HepG2 (cell line): ENCODE results near the gene IZUMO2. TPM values are rescaled to one million over a fixed set of nuclear protein-coding genes. Genes with fewer than 3 reads are reported as not detected.

Source experiments
- GABPA ChIP-seq, 2 experiments: IDR thresholded peaks; 2 replicates each; pipeline ENCODE4 v1.6.1; 2011 to 2016; ENCODE audit warnings: low read depth in 2 of 2, low read length in 1 of 2, missing biosample characterization in 1 of 2, missing genetic modification characterization in 1 of 2
- GABPB1 ChIP-seq: IDR thresholded peaks from 2 replicates; pipeline ENCODE4 v1.6.1; 2016; ENCODE audit warnings: mild to moderate bottlenecking, missing genetic modification reagents, moderate library complexity, missing compliant biosample characterization
- KDM2A ChIP-seq: sonication (generic); formaldehyde crosslinking; IDR thresholded peaks from 2 replicates; pipeline ENCODE4 v1.4.0; 2020; ENCODE audit warnings: low read depth, missing genetic modification reagents, borderline replicate concordance
- PRMT3 ChIP-seq: sonication (generic); formaldehyde crosslinking; IDR thresholded peaks from 2 replicates; pipeline ENCODE4 v1.8.1; 2022; ENCODE audit warnings: low read depth, mild to moderate bottlenecking, moderate library complexity, missing genetic modification reagents, borderline replicate concordance
- SAFB2 ChIP-seq: sonication (generic); formaldehyde crosslinking; IDR thresholded peaks from 2 replicates; pipeline ENCODE4 v1.5.1; 2020; ENCODE audit warnings: missing genetic modification reagents, low read depth, mild to moderate bottlenecking, borderline replicate concordance
- TFAP4 ChIP-seq: sonication (generic); IDR thresholded peaks from 2 replicates; pipeline ENCODE4 v1.6.1; 2016; ENCODE audit warnings: low read depth, borderline replicate concordance
- ZNF780A ChIP-seq: sonication (generic); formaldehyde crosslinking; IDR thresholded peaks from 2 replicates; pipeline ENCODE4 v1.8.0; 2022; ENCODE audit warnings: mild to moderate bottlenecking, missing genetic modification reagents, moderate library complexity
- ZSCAN20 ChIP-seq: sonication (generic); formaldehyde crosslinking; IDR thresholded peaks from 2 replicates; pipeline ENCODE4 v1.4.0; 2020; ENCODE audit warnings: missing genetic modification reagents, mild to moderate bottlenecking, borderline replicate concordance
- polyA plus RNA-seq, 8 experiments: library from polyadenylated mRNA; depleted of rRNA in 3 of 8; stranded (reverse) in 7 of 8; unstranded in 1 of 8; fragments of >200 nt; fragmentation: Illumina TruSeq in 4 of 8; extraction: Trizol in 4 of 8; gene quantifications; 2 replicates each; pipeline versions ENCODE4 v1.2.1 to v1.2.3, GENCODE V29; 2011 to 2016; ENCODE audit warnings: low read depth in 4 of 8, missing spikeins in 1 of 8, mixed read lengths in 1 of 8; ENCODE audit not compliant: insufficient read depth in 1 of 8
- total RNA-seq, 5 experiments: library from RNA; depleted of rRNA; stranded (reverse); fragments of >200 nt; fragmentation: Illumina TruSeq; extraction: Trizol; gene quantifications; 2 replicates each; pipeline ENCODE4 v1.2.3, GENCODE V29; 2016; ENCODE audit warnings: low read depth in 1 of 5
- TF ChIP-seq, protein P1 (sequence below): sonication (generic); formaldehyde crosslinking; IDR thresholded peaks from 2 replicates; pipeline ENCODE4 v1.4.0; 2020; ENCODE audit warnings: missing genetic modification reagents, mild to moderate bottlenecking, borderline replicate concordance
- TF ChIP-seq, protein P2 (sequence below): IDR thresholded peaks from 2 replicates; pipeline ENCODE4 v1.6.1; 2018; ENCODE audit warnings: missing genetic modification reagents
- TF ChIP-seq, protein P3 (sequence below): sonication (generic); formaldehyde crosslinking; IDR thresholded peaks from 2 replicates; pipeline ENCODE4; 2020; ENCODE audit warnings: missing genetic modification reagents, mild to moderate bottlenecking, borderline replicate concordance
- TF ChIP-seq, protein P4 (sequence below), 2 experiments: sonication (generic) in 1 of 2; formaldehyde crosslinking in 1 of 2; IDR thresholded peaks; 2 replicates each; pipeline versions ENCODE4 v1.5.1 to v1.6.1; 2011 to 2020; ENCODE audit warnings: borderline replicate concordance in 1 of 2, low read depth in 1 of 2, low read length in 1 of 2, mild to moderate bottlenecking in 1 of 2, missing genetic modification reagents in 1 of 2, moderate library complexity in 1 of 2

Gene IZUMO2
- total and polyA plus RNA-seq, 2 of the 13 experiments (the other 11 are each of a cell fraction or from before 2014, with no cell fraction given): not detected

DNA sequence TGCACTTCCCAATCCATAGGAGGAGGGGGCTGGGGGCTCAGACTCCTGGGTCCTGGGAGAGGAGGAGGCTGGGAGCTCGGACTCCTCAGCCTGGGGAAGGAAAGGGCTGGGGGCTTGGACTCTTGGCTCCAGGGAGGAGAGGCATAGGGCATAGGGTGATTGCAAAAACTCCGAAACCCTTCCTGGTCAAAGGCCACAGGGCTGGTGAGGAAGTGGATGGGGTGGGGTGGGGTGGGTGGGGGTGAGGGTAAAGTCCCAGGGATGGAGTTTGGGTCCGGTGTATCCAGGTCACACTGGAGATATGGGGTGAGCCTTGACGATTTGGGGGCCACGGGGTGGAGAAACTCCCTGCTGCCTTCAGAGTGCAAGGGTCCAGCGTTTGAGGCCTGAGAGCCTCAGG lies 43.1 kb upstream of the IZUMO2 start (continued):
- TF ChIP-seq GABPB1 (CRISPR knock-in tag) (peak; percentile 30; the same call in 1 of the 2 replicates), PRMT3 (CRISPR knock-in tag) (no peak), SAFB2 (no peak), GABPA (IDR thresholded peaks at IDR 0.05; ENCODE audit: low read depth, low read length) (no peak), GABPA (CRISPR knock-in tag; IDR thresholded peaks at IDR 0.05; ENCODE audit: low read depth) (0 out of 2 replicates have a peak, but pooled peaks have one; percentile 14), ZNF780A (CRISPR knock-in tag) (no peak), TFAP4 (no peak), ZSCAN20 (no peak), KDM2A (CRISPR knock-in tag) (no peak)
- TF ChIP-seq, protein P1, sequence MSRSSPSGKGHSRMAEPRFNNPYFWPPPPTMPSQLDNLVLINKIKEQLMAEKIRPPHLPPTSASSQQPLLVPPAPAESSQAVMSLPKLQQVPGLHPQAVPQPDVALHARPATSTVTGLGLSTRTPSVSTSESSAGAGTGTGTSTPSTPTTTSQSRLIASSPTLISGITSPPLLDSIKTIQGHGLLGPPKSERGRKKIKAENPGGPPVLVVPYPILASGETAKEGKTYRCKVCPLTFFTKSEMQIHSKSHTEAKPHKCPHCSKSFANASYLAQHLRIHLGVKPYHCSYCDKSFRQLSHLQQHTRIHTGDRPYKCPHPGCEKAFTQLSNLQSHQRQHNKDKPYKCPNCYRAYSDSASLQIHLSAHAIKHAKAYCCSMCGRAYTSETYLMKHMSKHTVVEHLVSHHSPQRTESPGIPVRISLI (CRISPR knock-in tag): no peak
- TF ChIP-seq, protein P2, sequence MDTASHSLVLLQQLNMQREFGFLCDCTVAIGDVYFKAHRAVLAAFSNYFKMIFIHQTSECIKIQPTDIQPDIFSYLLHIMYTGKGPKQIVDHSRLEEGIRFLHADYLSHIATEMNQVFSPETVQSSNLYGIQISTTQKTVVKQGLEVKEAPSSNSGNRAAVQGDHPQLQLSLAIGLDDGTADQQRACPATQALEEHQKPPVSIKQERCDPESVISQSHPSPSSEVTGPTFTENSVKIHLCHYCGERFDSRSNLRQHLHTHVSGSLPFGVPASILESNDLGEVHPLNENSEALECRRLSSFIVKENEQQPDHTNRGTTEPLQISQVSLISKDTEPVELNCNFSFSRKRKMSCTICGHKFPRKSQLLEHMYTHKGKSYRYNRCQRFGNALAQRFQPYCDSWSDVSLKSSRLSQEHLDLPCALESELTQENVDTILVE (CRISPR knock-in tag): no peak
- TF ChIP-seq, protein P3, sequence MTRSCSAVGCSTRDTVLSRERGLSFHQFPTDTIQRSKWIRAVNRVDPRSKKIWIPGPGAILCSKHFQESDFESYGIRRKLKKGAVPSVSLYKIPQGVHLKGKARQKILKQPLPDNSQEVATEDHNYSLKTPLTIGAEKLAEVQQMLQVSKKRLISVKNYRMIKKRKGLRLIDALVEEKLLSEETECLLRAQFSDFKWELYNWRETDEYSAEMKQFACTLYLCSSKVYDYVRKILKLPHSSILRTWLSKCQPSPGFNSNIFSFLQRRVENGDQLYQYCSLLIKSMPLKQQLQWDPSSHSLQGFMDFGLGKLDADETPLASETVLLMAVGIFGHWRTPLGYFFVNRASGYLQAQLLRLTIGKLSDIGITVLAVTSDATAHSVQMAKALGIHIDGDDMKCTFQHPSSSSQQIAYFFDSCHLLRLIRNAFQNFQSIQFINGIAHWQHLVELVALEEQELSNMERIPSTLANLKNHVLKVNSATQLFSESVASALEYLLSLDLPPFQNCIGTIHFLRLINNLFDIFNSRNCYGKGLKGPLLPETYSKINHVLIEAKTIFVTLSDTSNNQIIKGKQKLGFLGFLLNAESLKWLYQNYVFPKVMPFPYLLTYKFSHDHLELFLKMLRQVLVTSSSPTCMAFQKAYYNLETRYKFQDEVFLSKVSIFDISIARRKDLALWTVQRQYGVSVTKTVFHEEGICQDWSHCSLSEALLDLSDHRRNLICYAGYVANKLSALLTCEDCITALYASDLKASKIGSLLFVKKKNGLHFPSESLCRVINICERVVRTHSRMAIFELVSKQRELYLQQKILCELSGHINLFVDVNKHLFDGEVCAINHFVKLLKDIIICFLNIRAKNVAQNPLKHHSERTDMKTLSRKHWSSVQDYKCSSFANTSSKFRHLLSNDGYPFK: no peak
- TF ChIP-seq, protein P4, sequence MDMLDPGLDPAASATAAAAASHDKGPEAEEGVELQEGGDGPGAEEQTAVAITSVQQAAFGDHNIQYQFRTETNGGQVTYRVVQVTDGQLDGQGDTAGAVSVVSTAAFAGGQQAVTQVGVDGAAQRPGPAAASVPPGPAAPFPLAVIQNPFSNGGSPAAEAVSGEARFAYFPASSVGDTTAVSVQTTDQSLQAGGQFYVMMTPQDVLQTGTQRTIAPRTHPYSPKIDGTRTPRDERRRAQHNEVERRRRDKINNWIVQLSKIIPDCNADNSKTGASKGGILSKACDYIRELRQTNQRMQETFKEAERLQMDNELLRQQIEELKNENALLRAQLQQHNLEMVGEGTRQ (IDR thresholded peaks at IDR 0.05; ENCODE audit: low read depth, low read length): no peak
- TF ChIP-seq, protein P4 (CRISPR knock-in tag; IDR thresholded peaks at IDR 0.05; ENCODE audit: borderline replicate concordance): no peak
